ENCODE measurements around the gene TRIM26.

GRCh38 chr6:30164714-30165113 lies 48.5 kb downstream of the TRIM26 start:
- TF ChIP-seq, protein P1, sequence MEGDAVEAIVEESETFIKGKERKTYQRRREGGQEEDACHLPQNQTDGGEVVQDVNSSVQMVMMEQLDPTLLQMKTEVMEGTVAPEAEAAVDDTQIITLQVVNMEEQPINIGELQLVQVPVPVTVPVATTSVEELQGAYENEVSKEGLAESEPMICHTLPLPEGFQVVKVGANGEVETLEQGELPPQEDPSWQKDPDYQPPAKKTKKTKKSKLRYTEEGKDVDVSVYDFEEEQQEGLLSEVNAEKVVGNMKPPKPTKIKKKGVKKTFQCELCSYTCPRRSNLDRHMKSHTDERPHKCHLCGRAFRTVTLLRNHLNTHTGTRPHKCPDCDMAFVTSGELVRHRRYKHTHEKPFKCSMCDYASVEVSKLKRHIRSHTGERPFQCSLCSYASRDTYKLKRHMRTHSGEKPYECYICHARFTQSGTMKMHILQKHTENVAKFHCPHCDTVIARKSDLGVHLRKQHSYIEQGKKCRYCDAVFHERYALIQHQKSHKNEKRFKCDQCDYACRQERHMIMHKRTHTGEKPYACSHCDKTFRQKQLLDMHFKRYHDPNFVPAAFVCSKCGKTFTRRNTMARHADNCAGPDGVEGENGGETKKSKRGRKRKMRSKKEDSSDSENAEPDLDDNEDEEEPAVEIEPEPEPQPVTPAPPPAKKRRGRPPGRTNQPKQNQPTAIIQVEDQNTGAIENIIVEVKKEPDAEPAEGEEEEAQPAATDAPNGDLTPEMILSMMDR (IDR thresholded peaks at IDR 0.05): no peak
- TF ChIP-seq POLR2A (IDR thresholded peaks at IDR 0.05) (no peak), EP300 (IDR thresholded peaks at IDR 0.05) (no peak)
